Limb (tissue), 2 donors: ENCODE data around the gene GABRR3.
A peak's percentile ranks its signal among the peaks of the same experiment; 100 is the strongest.
"Not testable (repeated sequence)": the region's sequence is repeated elsewhere in the genome, so short reads cannot be mapped to it uniquely, and the experiment has no call there.

Source experiments
- DNase-seq, 2 donors: peaks; one replicate each; pipeline ENCODE4 v3.0.0-alpha.2; 2016; ENCODE audit errors: extremely low spot score in 2 of 2

Gene GABRR3

GRCh38 chr3:98021830-98022560 lies 13.1 kb downstream of the GABRR3 start:
- DNase-seq: no peak

GRCh38 chr3:98020412-98020811 lies 14.7 kb downstream of the GABRR3 start:
- no peak for DNase-seq

- no peak for DNase-seq
Measured at GRCh38 chr3:98018301-98018700, 16.8 kb downstream of the GABRR3 start.

GRCh38 chr3:98014268-98014585 lies 20.9 kb downstream of the GABRR3 start:
- DNase-seq: no peak

- no peak for DNase-seq
Measured at GRCh38 chr3:98013411-98014267, 21.5 kb downstream of the GABRR3 start.

GRCh38 chr3:98012979-98013378 lies 22.1 kb downstream of the GABRR3 start:
- peak in 1 of 2 donors; percentile 30 for DNase-seq

- DNase-seq: not testable (repeated sequence)
Measured at GRCh38 chr3:98010883-98011449, 24.1 kb downstream of the GABRR3 start.

- DNase-seq: no peak
Measured at GRCh38 chr3:98010194-98010882, 24.8 kb downstream of the GABRR3 start.

GRCh38 chr3:98008855-98009254 lies 26.3 kb downstream of the GABRR3 start:
- DNase-seq: no peak

GRCh38 chr3:98005438-98005837 lies 29.7 kb downstream of the GABRR3 start:
- no peak for DNase-seq

- DNase-seq: no peak
Measured at GRCh38 chr3:98004721-98005120, 30.4 kb downstream of the GABRR3 start.

GRCh38 chr3:98003306-98003969 lies 31.7 kb downstream of the GABRR3 start:
- no peak for DNase-seq

GRCh38 chr3:98002717-98003116 lies 32.4 kb downstream of the GABRR3 start:
- DNase-seq: no peak

- DNase-seq: no peak
Measured at GRCh38 chr3:97999994-98000393, 35.1 kb downstream of the GABRR3 start.

- no peak for DNase-seq
Measured at GRCh38 chr3:97999103-97999502, 36.0 kb downstream of the GABRR3 start.

GRCh38 chr3:97996988-97997387 lies 38.1 kb downstream of the GABRR3 start:
- DNase-seq: no peak

GRCh38 chr3:97994328-97994945 lies 40.7 kb downstream of the GABRR3 start:
- DNase-seq: no peak

- no peak for DNase-seq
Measured at GRCh38 chr3:97993526-97993925, 41.6 kb downstream of the GABRR3 start.

GRCh38 chr3:97992547-97993173 lies 42.5 kb downstream of the GABRR3 start:
- no peak for DNase-seq

- no peak for DNase-seq
Measured at GRCh38 chr3:97991293-97991682, 43.8 kb downstream of the GABRR3 start.
